ENCODE data around the gene ACVR1.
A peak's percentile ranks its signal among the peaks of the same experiment; 100 is the strongest.
"Not testable (repeated sequence)": the region's sequence is repeated elsewhere in the genome, so short reads cannot be mapped to it uniquely, and the experiment has no call there.

ACVR1 gene

GRCh38 chr2:157784823-157785175, 91.3 kb downstream of the ACVR1 start:
- no peak for DNase-seq
- in situ Hi-C loops (cut with MboI; ENCODE audit: low pct_unique_long_range_greater_than_20kb, low sequenced_read_pairs), result loop anchor here (10.0 kb wide), 1 partner anchor 230 kb away; no protein-coding TSS in a partner anchor

GRCh38 chr2:157784169-157784822, 91.8 kb downstream of the ACVR1 start:
- in situ Hi-C loops (cut with MboI; ENCODE audit: low pct_unique_long_range_greater_than_20kb, low sequenced_read_pairs), result loop anchor here (10.0 kb wide), 1 partner anchor 231 kb away; no protein-coding TSS in a partner anchor
- DNase-seq, result no peak

GRCh38 chr2:157783245-157783644, 92.9 kb downstream of the ACVR1 start:
- in situ Hi-C loops (cut with MboI; ENCODE audit: low pct_unique_long_range_greater_than_20kb, low sequenced_read_pairs), result loop anchor here (10.0 kb wide), 1 partner anchor 232 kb away; no protein-coding TSS in a partner anchor
- no peak for DNase-seq

GRCh38 chr2:157782057-157782845, 93.9 kb downstream of the ACVR1 start:
- peak; percentile 45 for DNase-seq
- in situ Hi-C loops (cut with MboI; ENCODE audit: low pct_unique_long_range_greater_than_20kb, low sequenced_read_pairs), result loop anchor here (10.0 kb wide), 1 partner anchor 233 kb away; no protein-coding TSS in a partner anchor

- no peak for DNase-seq
- in situ Hi-C loops (cut with MboI; ENCODE audit: low pct_unique_long_range_greater_than_20kb, low sequenced_read_pairs), result loop anchor here (10.0 kb wide), 1 partner anchor 235 kb away; no protein-coding TSS in a partner anchor
Observed at GRCh38 chr2:157780211-157780610, 95.9 kb downstream of the ACVR1 start.

GRCh38 chr2:157779794-157780193, 96.3 kb downstream of the ACVR1 start:
- no peak for DNase-seq
- in situ Hi-C loops (cut with MboI; ENCODE audit: low pct_unique_long_range_greater_than_20kb, low sequenced_read_pairs), result loop anchor here (10.0 kb wide), 1 partner anchor 235 kb away; no protein-coding TSS in a partner anchor

- peak; percentile 62 for DNase-seq
- in situ Hi-C loops (cut with MboI; ENCODE audit: low pct_unique_long_range_greater_than_20kb, low sequenced_read_pairs), result no loop called here
Observed at GRCh38 chr2:157777427-157777826, 98.7 kb downstream of the ACVR1 start.

- no peak for DNase-seq
- in situ Hi-C loops (cut with MboI; ENCODE audit: low pct_unique_long_range_greater_than_20kb, low sequenced_read_pairs), result no loop called here
Observed at GRCh38 chr2:157771234-157771633, 104.9 kb downstream of the ACVR1 start.

- in situ Hi-C loops (cut with MboI; ENCODE audit: low pct_unique_long_range_greater_than_20kb, low sequenced_read_pairs), result no loop called here
- no peak for DNase-seq
Observed at GRCh38 chr2:157769856-157770255, 106.3 kb downstream of the ACVR1 start.

- DNase-seq, result no peak
- in situ Hi-C loops (cut with MboI; ENCODE audit: low pct_unique_long_range_greater_than_20kb, low sequenced_read_pairs), result no loop called here
Observed at GRCh38 chr2:157764386-157764785, 111.7 kb downstream of the ACVR1 start.

- in situ Hi-C loops (cut with MboI; ENCODE audit: low pct_unique_long_range_greater_than_20kb, low sequenced_read_pairs), result no loop called here
- DNase-seq, result no peak
Observed at GRCh38 chr2:157761520-157761919, 114.6 kb downstream of the ACVR1 start.

- peak; percentile 29 for DNase-seq
- in situ Hi-C loops (cut with MboI; ENCODE audit: low pct_unique_long_range_greater_than_20kb, low sequenced_read_pairs), result no loop called here
Observed at GRCh38 chr2:157760949-157761348, 115.2 kb downstream of the ACVR1 start.

GRCh38 chr2:157759855-157760254, 116.3 kb downstream of the ACVR1 start:
- DNase-seq, result no peak
- in situ Hi-C loops (cut with MboI; ENCODE audit: low pct_unique_long_range_greater_than_20kb, low sequenced_read_pairs), result no loop called here

- in situ Hi-C loops (cut with MboI; ENCODE audit: low pct_unique_long_range_greater_than_20kb, low sequenced_read_pairs), result no loop called here
- no peak for DNase-seq
Observed at GRCh38 chr2:157758586-157758985, 117.5 kb downstream of the ACVR1 start.

- in situ Hi-C loops (cut with MboI; ENCODE audit: low pct_unique_long_range_greater_than_20kb, low sequenced_read_pairs), result no loop called here
Observed at GRCh38 chr2:157757500-157757899, 118.6 kb downstream of the ACVR1 start.

GRCh38 chr2:157756447-157756846, 119.7 kb downstream of the ACVR1 start:
- in situ Hi-C loops (cut with MboI; ENCODE audit: low pct_unique_long_range_greater_than_20kb, low sequenced_read_pairs); DNase-seq: not testable (repeated sequence)

More at GRCh38 chr2:157757500-157757899, 118.6 kb downstream of the ACVR1 start:
- no peak for DNase-seq

GRCh38 chr2:157751462-157752058, 124.6 kb downstream of the ACVR1 start:
- DNase-seq, result peak; percentile 31
- in situ Hi-C loops (cut with MboI; ENCODE audit: low pct_unique_long_range_greater_than_20kb, low sequenced_read_pairs), result no loop called here

- in situ Hi-C loops (cut with MboI; ENCODE audit: low pct_unique_long_range_greater_than_20kb, low sequenced_read_pairs), result no loop called here
Observed at GRCh38 chr2:157749684-157750083, 126.4 kb downstream of the ACVR1 start.

GRCh38 chr2:157748371-157749142, 127.6 kb downstream of the ACVR1 start:
- no peak for DNase-seq
- in situ Hi-C loops (cut with MboI; ENCODE audit: low pct_unique_long_range_greater_than_20kb, low sequenced_read_pairs), result no loop called here

More at GRCh38 chr2:157749684-157750083, 126.4 kb downstream of the ACVR1 start:
- DNase-seq, result no peak

All from KBM-7 (cell line).